Liver (tissue), 9 donors: ENCODE data around the gene TWIST2. TPM values are rescaled to one million over a fixed set of nuclear protein-coding genes. Genes with fewer than 3 reads are reported as not detected.

Experiments used
- DNase-seq: peaks from one replicate; pipeline ENCODE4 v3.0.0-alpha.2; 2017; ENCODE audit warnings: low spot score
- H3K27ac ChIP-seq, 2 donors: one replicate each; pipeline ENCODE4 v1.7.0; 2013; ENCODE audit warnings: inconsistent platforms in 2 of 2, low read length in 2 of 2, control low read depth in 1 of 2, low read depth in 1 of 2, mild to moderate bottlenecking in 1 of 2
- H3K27me3 ChIP-seq, 4 donors: one replicate each; pipeline versions ENCODE4 v1.6.1 to v1.7.0; 2013; ENCODE audit warnings: low read length in 3 of 4, inconsistent platforms in 1 of 4, mild to moderate bottlenecking in 1 of 4, moderate library complexity in 1 of 4; ENCODE audit not compliant: control insufficient read depth in 4 of 4, insufficient read depth in 4 of 4
- H3K36me3 ChIP-seq, 4 donors: one replicate each; pipeline versions ENCODE4 v1.6.1 to v1.7.0; 2013; ENCODE audit warnings: low read length in 3 of 4, mild to moderate bottlenecking in 3 of 4, low read depth in 1 of 4, moderate library complexity in 1 of 4; ENCODE audit not compliant: control insufficient read depth in 4 of 4, insufficient read depth in 3 of 4
- H3K4me1 ChIP-seq, 4 donors: one replicate each; pipeline versions ENCODE4 v1.6.1 to v1.7.0; 2013; ENCODE audit warnings: low read length in 3 of 4, mild to moderate bottlenecking in 3 of 4, moderate library complexity in 1 of 4; ENCODE audit not compliant: control insufficient read depth in 4 of 4, insufficient read depth in 4 of 4
- H3K4me3 ChIP-seq, 3 donors: one replicate each; pipeline versions ENCODE4 v1.6.1 to v1.7.0; 2013; ENCODE audit warnings: low read length in 3 of 3, control low read depth in 1 of 3, low read depth in 1 of 3, mild to moderate bottlenecking in 1 of 3
- H3K9ac ChIP-seq, 2 donors: one replicate each; pipeline ENCODE4 v1.7.0; 2013; ENCODE audit warnings: low read length in 2 of 2, mild to moderate bottlenecking in 2 of 2, moderate library complexity in 2 of 2, control low read depth in 1 of 2, low read depth in 1 of 2
- H3K9me3 ChIP-seq, 4 donors: one replicate each; pipeline versions ENCODE4 v1.6.1 to v1.7.0; 2013; ENCODE audit warnings: low read length in 3 of 4; ENCODE audit not compliant: control insufficient read depth in 4 of 4
- EGR1 ChIP-seq, 2 donors: IDR thresholded peaks; 2 replicates each; pipeline ENCODE4 v1.6.1; 2016 to 2018; ENCODE audit warnings: antibody characterized with exemption in 2 of 2, low read depth in 2 of 2
- FOXA2 ChIP-seq: IDR thresholded peaks from 2 replicates; pipeline ENCODE4 v1.6.1; 2016; ENCODE audit warnings: antibody characterized with exemption
- GABPA ChIP-seq, 2 donors: IDR thresholded peaks in 1 of 2; conservative IDR thresholded peaks in 1 of 2; 2 replicates each; pipeline ENCODE4 v1.6.1; 2016; ENCODE audit warnings: antibody characterized with exemption in 2 of 2, mild to moderate bottlenecking in 1 of 2, moderate library complexity in 1 of 2
- HNF4A ChIP-seq, 2 donors: conservative IDR thresholded peaks; 2 replicates each; pipeline ENCODE4 v1.6.1; 2016; ENCODE audit warnings: antibody characterized with exemption in 2 of 2, mild to moderate bottlenecking in 2 of 2
- HNF4G ChIP-seq: IDR thresholded peaks from 2 replicates; pipeline ENCODE4 v1.6.1; 2016; ENCODE audit warnings: antibody characterized with exemption
- JUND ChIP-seq, 2 donors: IDR thresholded peaks; 2 replicates each; pipeline ENCODE4 v1.6.1; 2016; ENCODE audit warnings: antibody characterized with exemption in 2 of 2
- RAD21 ChIP-seq, 2 donors: IDR thresholded peaks; 2 replicates each; pipeline ENCODE4 v1.6.1; 2016; ENCODE audit warnings: antibody characterized with exemption in 2 of 2, mild to moderate bottlenecking in 2 of 2
- RXRA ChIP-seq, 2 donors: IDR thresholded peaks; 2 replicates each; pipeline ENCODE4 v1.6.1; 2017 to 2018; ENCODE audit warnings: antibody characterized with exemption in 2 of 2, mild to moderate bottlenecking in 1 of 2
- SP1 ChIP-seq: IDR thresholded peaks from 2 replicates; pipeline ENCODE4 v1.6.1; 2018; ENCODE audit warnings: antibody characterized with exemption, mild to moderate bottlenecking
- TAF1 ChIP-seq: conservative IDR thresholded peaks from 2 replicates; pipeline ENCODE4 v1.6.1; 2016; ENCODE audit warnings: antibody characterized with exemption, mild to moderate bottlenecking
- YY1 ChIP-seq: IDR thresholded peaks from 2 replicates; pipeline ENCODE4 v1.6.1; 2016; ENCODE audit warnings: antibody characterized with exemption, mild to moderate bottlenecking
- WGBS: extraction: QIAGEN DNeasy Blood & Tissue Kit; methylation state at CpG from one replicate; pipeline ENCODE4 v1.1.7; 2013; 5-methylcytosine and 5-hydroxymethylcytosine counted together
- polyA plus RNA-seq, 2 donors: library from polyadenylated mRNA; stranded (reverse) in 1 of 2; unstranded in 1 of 2; fragments of 200-250 nt in 1 of 2; fragments of >200 nt in 1 of 2; fragmentation: Nextera tagmentation in 1 of 2; extraction: Ambion mirVana in 1 of 2; gene quantifications; one replicate each; pipeline versions ENCODE4 v1.2.1 to v1.2.3, GENCODE V29; 2013 to 2015
- total RNA-seq, 2 donors: library from RNA; depleted of rRNA; stranded (reverse); fragments of >200 nt; gene quantifications; one replicate each; pipeline ENCODE4 v1.2.3, GENCODE V29; 2014
- TF ChIP-seq, protein P1 (sequence below): IDR thresholded peaks from 2 replicates; pipeline ENCODE4 v1.6.1; 2016; ENCODE audit warnings: antibody characterized with exemption, mild to moderate bottlenecking
- TF ChIP-seq, protein P2 (sequence below): fragments of 150-350 bp; IDR thresholded peaks from 2 replicates; pipeline ENCODE4 v1.5.1; 2017; ENCODE audit warnings: improper control_type of control experiment, low read depth, low read length; ENCODE audit not compliant: missing input control
- TF ChIP-seq, protein P3 (sequence below): IDR thresholded peaks from 2 replicates; pipeline ENCODE4 v1.6.1; 2016; ENCODE audit warnings: antibody characterized with exemption
- TF ChIP-seq, protein P4 (sequence below): IDR thresholded peaks from 2 replicates; pipeline ENCODE4 v1.6.1; 2016; ENCODE audit warnings: antibody characterized with exemption
- donor health status: healthy.
- donor health status: healthy.
- donor health status: healthy.
- donor health status: healthy.
- donor health status: healthy.

TWIST2 gene
- total and polyA plus RNA-seq, 4 donors, result 0.17 to 0.20 (median 0.19) TPM; not detected in 1

DNA sequence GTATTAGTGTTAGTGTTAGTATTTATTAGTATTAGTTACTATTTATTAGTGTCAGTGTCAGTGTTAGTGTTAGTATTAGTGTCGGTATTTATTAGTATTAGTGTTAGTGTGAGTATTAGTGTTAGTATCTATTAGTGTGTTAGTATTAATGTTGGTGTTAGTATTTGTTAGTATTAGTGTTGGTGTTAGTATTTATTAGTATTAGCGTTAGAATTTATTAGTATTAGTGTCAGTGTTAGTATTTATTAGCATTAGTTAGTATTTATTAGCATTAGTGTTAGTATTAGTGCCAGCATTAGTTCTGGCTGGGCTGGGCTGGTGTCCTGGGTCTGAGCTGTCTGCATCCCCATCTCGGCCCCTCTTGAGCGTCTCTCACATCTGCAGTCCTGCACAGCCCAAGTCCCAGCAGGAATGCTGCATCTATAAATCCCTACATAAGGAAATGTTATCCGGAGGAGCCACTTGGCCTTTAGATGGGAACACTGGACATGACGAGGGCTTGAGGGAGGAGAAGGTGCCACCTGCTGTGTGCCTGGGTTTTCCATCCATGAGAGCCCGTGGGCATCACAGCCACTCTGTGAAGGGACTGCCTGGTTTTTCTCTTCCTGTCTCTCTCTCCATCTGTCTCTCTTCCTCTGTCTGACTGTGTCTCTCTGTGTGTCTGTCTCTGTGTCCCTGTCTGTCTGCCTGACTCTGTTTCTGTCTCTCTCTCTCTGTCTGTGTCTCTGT is 33.6 kb downstream of the TWIST2 start:
- H3K9ac ChIP-seq, result no peak overlapping the region
- H3K36me3 ChIP-seq, result no peaks in the 10 kb centered on the region
- H3K4me1 ChIP-seq, result no peaks in the 10 kb centered on the region
- DNase-seq, result no peak
- TF ChIP-seq TAF1 (no peak), GABPA (IDR thresholded peaks at IDR 0.05 in 1 of 2, conservative IDR thresholded peaks at IDR 0.05 in 1 of 2) (no peak), FOXA2 (no peak), RAD21 (IDR thresholded peaks at IDR 0.05) (no peak), EGR1 (IDR thresholded peaks at IDR 0.05; ENCODE audit: low read depth in 2 of 2) (no peak), HNF4A (conservative IDR thresholded peaks at IDR 0.05) (no peak), HNF4G (no peak), SP1 (no peak), JUND (IDR thresholded peaks at IDR 0.05) (no peak)
- TF ChIP-seq, protein P1, sequence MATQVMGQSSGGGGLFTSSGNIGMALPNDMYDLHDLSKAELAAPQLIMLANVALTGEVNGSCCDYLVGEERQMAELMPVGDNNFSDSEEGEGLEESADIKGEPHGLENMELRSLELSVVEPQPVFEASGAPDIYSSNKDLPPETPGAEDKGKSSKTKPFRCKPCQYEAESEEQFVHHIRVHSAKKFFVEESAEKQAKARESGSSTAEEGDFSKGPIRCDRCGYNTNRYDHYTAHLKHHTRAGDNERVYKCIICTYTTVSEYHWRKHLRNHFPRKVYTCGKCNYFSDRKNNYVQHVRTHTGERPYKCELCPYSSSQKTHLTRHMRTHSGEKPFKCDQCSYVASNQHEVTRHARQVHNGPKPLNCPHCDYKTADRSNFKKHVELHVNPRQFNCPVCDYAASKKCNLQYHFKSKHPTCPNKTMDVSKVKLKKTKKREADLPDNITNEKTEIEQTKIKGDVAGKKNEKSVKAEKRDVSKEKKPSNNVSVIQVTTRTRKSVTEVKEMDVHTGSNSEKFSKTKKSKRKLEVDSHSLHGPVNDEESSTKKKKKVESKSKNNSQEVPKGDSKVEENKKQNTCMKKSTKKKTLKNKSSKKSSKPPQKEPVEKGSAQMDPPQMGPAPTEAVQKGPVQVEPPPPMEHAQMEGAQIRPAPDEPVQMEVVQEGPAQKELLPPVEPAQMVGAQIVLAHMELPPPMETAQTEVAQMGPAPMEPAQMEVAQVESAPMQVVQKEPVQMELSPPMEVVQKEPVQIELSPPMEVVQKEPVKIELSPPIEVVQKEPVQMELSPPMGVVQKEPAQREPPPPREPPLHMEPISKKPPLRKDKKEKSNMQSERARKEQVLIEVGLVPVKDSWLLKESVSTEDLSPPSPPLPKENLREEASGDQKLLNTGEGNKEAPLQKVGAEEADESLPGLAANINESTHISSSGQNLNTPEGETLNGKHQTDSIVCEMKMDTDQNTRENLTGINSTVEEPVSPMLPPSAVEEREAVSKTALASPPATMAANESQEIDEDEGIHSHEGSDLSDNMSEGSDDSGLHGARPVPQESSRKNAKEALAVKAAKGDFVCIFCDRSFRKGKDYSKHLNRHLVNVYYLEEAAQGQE, result no peak
- H3K4me3 ChIP-seq, result no peak overlapping the region
- no peaks in the 10 kb centered on the region for H3K9me3 ChIP-seq
- H3K27ac ChIP-seq, result no peak overlapping the region
- WGBS, result 73% methylated on average over 7 of the region's 7 CpGs
- peaks cover 0 to 4% (median 1%) of the 10 kb centered on the region in 4 donors for H3K27me3 ChIP-seq

DNA sequence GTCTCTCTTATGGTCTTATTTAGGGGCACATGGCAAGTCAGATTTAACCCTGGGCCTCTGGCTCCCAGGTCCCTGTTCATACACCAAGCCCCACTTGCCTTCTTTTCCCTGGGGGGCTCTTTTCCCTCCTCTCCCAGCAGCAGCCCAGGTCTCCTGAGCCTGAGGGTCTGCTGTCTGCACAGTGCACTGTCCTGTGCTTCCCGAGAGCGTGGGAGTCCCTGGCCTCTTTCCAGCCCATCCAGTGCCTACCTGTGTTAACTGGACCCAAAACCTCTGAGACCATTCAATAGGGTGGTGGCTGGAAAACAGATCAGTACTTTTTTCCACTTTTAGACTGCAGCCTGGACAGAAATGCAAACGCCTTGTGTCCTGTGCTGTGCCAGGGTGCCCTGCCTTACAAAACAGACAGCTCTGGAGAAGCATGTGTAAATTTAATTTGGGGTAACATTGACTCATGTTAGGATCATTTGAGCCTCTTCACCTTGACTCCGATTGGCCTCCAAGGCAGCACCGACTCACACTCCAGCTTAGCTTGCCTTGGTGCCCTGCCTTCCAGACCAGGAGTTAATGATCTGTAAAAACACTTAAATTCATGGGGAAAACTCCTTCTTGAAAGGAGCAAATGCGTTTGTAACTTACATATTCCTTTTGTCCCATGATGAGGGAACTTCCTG is 34.3 kb downstream of the TWIST2 start:
- Histone ChIP-seq H3K9ac (no peak overlapping the region), H3K27me3 (peaks cover 0 to 4% (median 1%) of the 10 kb centered on the region in 4 donors), H3K27ac (no peak overlapping the region), H3K4me3 (no peak overlapping the region), H3K36me3 (no peaks in the 10 kb centered on the region), H3K4me1 (no peaks in the 10 kb centered on the region), H3K9me3 (no peaks in the 10 kb centered on the region)
- WGBS, result 61% methylated on average over 6 of the region's 6 CpGs
- TF ChIP-seq, protein P2, sequence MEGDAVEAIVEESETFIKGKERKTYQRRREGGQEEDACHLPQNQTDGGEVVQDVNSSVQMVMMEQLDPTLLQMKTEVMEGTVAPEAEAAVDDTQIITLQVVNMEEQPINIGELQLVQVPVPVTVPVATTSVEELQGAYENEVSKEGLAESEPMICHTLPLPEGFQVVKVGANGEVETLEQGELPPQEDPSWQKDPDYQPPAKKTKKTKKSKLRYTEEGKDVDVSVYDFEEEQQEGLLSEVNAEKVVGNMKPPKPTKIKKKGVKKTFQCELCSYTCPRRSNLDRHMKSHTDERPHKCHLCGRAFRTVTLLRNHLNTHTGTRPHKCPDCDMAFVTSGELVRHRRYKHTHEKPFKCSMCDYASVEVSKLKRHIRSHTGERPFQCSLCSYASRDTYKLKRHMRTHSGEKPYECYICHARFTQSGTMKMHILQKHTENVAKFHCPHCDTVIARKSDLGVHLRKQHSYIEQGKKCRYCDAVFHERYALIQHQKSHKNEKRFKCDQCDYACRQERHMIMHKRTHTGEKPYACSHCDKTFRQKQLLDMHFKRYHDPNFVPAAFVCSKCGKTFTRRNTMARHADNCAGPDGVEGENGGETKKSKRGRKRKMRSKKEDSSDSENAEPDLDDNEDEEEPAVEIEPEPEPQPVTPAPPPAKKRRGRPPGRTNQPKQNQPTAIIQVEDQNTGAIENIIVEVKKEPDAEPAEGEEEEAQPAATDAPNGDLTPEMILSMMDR, result no peak
- TF ChIP-seq, protein P3, sequence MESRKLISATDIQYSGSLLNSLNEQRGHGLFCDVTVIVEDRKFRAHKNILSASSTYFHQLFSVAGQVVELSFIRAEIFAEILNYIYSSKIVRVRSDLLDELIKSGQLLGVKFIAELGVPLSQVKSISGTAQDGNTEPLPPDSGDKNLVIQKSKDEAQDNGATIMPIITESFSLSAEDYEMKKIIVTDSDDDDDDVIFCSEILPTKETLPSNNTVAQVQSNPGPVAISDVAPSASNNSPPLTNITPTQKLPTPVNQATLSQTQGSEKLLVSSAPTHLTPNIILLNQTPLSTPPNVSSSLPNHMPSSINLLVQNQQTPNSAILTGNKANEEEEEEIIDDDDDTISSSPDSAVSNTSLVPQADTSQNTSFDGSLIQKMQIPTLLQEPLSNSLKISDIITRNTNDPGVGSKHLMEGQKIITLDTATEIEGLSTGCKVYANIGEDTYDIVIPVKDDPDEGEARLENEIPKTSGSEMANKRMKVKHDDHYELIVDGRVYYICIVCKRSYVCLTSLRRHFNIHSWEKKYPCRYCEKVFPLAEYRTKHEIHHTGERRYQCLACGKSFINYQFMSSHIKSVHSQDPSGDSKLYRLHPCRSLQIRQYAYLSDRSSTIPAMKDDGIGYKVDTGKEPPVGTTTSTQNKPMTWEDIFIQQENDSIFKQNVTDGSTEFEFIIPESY, result no peak
- no peak for TF ChIP-seq YY1
- TF ChIP-seq FOXA2, result no peak
- TF ChIP-seq, protein P1, result no peak
- no peak for TF ChIP-seq SP1
- TF ChIP-seq RXRA (IDR thresholded peaks at IDR 0.05), result no peak
- no peak for TF ChIP-seq JUND (IDR thresholded peaks at IDR 0.05)
- TF ChIP-seq, protein P4, sequence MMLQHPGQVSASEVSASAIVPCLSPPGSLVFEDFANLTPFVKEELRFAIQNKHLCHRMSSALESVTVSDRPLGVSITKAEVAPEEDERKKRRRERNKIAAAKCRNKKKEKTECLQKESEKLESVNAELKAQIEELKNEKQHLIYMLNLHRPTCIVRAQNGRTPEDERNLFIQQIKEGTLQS, result no peak
- no peak for TF ChIP-seq RAD21 (IDR thresholded peaks at IDR 0.05)
- no peak for DNase-seq
